GM10847 (cell line): ENCODE results near the gene SALL4.

Experiments used
- POLR2A ChIP-seq: IDR thresholded peaks from 2 replicates; pipeline ENCODE4 v1.6.1; 2011; ENCODE audit not compliant: insufficient read length; ENCODE audit errors: extremely low read depth

SALL4 gene

DNA sequence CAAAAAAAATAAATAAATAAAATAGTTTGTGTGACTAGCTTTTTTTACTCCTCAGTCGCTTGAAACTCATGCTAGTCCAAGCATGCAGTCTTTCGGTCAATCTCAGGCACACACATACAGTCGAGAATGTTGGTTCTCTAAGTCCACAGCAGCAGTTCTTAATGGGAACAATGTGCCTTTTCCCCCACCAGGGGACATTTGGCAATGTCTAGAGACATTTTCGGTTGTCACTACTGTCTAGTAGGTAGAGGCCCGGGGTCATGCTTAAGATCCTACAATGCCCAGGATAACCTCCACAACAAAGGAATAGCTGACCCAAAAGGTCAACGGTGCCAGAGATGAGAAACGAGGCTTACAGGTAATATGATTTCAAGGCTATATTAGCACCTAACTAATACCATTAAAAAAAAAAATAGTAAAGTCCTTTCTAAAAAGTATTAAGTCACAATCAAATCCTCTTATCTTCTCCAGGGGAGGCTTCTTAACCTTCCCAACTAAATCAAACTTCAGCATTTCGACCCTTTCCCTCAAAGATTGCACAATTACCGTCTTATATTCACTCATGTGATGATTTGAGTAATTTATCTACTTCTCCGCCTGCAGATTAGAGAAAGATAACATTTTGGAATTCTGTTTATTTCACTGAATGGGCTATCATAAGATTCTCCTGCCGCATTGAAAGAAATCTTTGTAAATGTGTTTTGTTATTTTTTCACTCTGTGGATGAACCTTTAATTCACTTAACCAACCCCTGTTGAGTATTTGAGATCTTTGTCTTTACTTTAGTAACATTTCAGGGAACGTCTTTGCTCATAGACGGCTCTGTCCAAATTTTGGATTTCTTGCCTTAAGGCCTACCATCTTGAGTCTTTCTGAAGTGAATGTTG lies 8.1 kb upstream of the SALL4 start:
- no peak for TF ChIP-seq POLR2A

DNA sequence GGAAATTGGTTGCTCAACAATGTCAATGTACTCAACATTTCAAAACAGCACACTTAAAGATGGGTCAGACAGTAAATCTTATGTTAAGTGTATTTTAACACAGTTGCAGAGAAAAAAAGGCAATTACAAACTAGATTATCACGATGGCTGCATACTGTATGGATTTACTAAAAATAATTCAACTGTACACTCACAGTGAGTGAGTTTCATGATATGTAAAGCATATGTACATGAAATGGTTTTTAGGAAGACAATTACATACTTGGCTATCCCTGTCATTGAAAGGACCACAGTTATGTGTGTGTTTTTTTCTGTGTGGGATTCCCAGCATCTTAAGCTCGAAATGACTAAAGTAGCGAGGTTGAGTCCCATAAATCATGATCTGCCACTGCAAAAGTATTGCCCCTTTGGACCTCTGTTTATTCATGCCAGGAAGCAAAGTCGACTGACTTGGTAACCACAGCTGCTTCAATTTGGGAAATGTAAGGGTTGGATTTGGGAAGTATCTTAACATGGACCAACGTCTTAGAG lies 5.5 kb upstream of the SALL4 start:
- TF ChIP-seq POLR2A = no peak

DNA sequence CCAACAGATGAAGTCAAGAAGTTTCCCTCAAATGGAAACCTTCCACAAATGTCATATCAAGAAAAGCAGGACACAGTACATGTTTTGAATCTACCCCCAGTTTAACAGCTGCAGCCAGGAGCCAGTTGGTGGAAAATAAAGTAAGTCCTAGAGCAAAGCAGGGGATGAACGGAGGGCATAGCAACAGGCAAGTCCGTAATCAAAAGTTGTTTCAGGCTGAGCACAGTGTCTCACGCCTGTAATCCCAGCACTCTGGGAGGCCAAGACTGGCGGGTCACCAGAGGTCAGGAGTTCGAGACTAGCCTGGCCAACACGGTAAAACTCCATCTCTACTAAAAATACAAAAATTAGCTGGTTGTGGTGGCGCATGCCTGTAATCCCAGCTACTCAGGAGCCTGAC lies 2.4 kb upstream of the SALL4 start:
- TF ChIP-seq POLR2A = no peak

DNA sequence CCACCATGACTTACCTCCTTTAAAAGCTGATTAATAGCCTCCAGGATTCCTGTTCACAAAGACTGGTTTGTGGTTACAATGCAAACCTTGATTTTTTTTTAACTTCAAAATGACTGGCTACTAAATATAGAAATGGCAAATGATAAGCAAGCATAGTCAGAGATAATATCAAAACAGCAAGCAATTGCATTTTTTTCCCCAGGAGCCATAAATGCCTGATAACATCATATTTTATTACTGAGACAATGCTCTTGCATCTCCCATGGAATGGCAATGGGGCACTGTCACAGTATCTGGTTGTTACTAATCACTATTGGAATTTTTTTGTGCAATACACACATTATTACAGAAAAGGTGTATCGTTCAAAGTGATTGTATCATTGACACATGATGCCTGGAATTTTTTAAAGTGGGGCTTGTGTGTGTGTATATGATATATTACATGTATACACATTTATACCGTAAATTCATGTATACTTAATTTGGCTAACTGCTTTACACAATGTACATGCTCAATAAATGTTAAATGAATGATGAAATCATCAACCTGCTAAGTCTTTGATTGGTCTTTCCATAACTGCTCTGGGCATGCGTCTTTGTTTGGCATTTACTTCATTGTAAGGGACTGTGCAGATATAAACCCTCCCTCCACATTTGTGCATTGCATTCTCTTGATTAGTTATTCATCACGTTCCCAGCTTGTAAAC lies 980 bp upstream of the SALL4 start:
- TF ChIP-seq POLR2A = no peak

DNA sequence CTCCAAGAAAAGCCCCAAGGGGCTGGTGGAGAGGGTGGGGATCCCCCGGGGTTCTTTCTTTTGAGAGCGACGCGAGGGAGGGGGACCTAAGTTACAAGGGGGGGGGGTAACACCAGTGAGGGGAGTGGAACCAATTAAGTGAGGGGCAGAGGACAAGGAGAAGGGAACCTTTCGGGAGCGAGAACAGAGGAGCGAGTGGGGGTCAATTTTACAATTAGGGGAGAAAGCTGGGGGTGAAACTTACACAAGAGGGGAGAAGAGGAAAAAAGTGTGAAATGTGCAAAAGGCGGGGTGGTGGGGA lies 548 bp downstream of the SALL4 start:
- no peak for TF ChIP-seq POLR2A

DNA sequence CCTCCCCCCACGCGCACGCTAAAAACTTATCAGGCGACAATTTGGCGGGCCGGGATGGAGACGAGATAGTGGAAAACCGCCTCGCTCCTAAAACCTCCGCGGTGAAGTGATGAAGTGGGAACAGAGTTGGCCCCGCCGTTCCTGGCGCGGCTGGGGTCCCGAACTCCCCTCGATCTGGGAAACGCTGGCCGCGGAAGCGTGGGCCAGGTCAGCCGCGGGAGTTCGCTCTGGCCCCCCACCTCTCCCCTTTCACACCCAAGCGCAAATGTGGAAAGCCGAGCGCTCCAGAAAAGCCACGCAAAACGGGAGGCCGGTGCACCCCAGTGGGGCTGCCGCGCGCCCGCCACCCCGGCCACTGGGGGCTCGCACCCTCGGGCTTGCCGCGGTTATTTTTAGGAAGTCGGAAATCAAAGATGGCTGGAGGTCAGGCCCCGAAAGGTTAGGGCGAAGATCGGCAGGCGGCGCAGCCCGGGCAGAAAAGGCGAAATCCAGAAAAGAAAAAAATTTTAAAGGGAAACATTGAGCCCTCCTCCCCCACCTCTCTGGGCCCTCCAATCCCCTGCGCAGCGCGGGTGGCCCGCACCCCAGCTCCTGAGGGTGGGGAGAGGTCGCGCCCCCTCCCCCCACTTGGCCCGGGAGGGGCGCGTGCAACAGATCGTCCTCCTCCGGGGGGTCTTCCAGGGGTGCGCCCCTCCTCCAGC lies 1.0 kb downstream of the SALL4 start:
- no peak for TF ChIP-seq POLR2A

DNA sequence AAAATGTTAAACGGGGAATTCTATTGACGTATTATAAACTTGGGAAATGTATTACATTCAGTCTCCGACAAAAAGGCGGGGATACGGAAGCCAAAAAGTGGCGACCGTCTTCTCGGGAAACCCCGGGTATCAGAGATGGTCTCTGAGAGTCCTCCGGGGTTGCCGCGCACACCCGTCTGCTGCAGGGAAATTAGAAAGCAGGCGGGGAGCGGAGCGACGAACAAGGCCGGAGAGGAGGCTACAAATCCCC lies 1.5 kb downstream of the SALL4 start:
- TF ChIP-seq POLR2A = no peak

DNA sequence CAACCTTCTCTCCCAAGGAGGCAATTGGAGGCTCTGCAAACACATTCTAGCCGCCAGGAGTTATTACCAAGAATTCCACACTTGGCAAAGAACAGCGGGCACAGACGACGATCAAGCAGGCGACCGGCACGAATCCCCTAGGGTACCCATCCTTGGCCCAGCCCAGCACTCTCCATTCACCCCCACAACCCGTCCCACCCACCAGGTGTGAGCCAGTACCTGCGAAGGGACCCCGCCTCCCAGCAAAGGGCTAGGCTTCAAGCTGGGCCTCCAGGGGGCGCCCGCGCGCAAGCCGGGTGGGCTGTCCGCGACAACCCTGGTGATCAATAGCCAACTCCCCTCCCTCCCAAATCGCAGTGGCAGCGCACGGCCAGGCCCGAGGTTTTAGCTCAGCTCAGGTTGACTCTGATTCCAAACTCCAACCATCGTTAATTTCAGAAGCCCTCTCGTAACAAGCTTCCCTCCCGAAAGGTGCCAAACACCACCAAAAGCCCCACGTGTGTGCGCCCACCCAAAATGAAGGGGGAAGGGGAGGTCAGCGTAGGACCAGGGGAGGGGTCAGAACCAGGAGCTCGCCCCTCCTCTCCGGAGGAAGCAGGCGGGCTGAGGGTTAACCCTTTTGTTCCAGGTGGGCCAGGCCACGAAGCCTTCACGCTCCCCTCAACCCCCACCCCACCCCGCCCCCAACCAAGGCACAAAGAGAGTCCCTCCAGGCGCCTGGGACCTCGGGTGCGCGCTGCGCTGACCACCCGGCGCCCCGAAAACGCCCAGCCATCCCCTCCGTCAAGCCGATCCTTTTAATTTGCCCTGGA lies 2.1 kb downstream of the SALL4 start:
- no peak for TF ChIP-seq POLR2A

DNA sequence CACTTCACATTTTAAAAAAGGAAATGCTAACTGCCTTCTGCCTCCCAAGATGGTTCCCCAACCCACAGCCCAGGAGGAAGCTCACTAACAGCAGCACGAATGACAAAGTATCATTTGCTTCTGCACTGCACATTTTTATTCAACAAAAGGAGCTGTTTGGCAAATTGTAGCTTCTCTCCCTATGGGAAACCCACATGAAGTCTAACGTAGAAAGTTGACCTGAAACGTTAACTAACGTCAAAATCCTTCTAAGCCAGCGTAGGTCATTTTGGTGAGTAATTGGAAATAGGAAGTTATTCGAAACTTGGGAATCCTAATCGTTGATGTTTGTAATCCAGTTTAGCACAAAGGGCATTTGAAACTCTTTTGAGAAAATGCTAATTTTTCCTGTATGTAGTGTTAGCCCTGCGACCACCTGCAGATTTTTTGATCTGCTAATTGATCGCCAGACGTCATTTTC lies 2.9 kb downstream of the SALL4 start:
- TF ChIP-seq POLR2A = no peak

DNA sequence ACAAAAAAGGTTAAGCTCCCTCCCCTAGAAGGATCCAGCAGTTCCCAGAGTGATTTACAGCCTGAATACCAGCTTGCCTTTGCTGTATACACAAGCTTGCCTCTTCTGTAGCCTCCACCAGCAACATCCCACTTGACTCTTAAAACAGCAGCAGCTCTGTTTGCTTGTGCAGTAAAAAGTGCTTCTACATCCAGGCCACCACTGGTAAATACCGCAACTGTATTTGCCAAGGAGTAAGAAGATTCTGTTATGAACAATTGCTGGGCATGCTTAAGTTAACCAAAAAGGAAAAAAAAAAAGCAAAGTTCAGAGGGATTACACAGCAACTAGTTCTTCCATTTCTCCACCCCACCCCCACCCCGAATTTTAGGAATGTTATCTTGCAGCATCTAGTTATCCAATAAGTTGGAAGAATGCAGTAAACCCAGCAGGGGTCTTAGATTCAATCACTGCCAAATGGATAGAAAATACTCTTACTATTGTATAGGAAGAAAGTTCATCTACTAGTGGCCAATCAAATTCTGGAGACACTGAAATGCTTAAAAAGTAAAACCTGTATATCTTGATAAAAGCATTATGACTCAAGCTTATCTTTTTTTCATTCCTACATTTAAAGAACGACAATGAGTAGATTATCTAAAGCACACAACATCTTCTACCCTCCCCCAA lies 4.8 kb downstream of the SALL4 start:
- no peak for TF ChIP-seq POLR2A

DNA sequence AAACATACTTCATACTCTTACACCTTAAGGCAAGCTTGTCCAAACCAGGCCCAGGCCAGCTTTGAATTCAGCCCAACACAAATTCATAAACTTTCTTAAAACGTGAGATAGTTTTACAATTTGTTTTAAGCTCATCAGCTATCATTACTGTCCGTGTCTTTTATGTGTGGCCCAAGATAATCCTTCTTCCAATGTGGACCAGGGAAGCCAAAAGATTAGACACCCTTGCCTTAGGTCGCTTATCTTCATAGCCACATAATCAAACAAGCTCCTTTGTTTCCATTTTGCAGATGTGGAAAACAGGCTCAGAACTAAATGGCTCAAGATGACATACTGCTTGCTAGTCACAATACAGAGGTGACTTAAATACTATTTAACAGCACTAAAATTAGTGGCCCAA lies 6.0 kb downstream of the SALL4 start:
- no peak for TF ChIP-seq POLR2A

DNA sequence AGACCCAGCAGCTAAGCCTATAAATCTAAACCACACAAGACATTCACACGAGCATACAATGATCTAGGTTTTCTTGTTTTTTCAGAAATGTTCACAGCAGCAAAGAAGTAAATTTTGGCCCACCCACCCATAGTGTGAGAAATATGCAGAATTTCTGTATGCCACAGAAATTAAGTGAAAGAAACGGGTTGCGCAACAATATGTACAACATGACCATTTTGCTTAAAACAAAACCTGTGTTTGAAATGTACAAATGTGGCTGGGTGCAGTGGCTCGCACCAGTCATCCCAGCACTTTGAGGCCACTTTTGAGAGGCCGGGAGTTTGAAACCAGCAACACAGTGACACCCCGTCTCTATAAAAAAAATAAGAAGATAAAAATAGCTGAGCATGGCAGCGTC lies 9.4 kb downstream of the SALL4 start:
- no peak for TF ChIP-seq POLR2A

DNA sequence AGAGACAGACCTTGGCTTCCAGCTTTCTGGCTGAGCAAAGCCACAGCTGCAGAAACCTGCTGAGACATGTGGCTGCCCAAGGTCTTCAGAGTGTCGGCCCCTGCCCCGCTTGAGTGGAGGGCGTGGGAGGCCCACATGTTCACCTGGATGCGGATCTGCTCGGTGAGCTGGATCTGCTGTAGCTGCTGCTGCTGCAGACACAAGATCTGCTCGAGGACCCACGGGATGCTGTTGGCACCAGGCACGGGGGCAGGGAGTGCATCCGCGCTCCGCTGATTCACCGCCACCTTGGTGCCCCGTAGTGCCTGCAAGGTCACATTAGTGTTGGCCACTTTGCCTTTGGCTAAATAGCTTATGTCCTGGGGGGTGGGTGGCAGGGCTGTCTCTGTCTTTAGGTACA lies 10.7 kb downstream of the SALL4 start:
- no peak for TF ChIP-seq POLR2A

DNA sequence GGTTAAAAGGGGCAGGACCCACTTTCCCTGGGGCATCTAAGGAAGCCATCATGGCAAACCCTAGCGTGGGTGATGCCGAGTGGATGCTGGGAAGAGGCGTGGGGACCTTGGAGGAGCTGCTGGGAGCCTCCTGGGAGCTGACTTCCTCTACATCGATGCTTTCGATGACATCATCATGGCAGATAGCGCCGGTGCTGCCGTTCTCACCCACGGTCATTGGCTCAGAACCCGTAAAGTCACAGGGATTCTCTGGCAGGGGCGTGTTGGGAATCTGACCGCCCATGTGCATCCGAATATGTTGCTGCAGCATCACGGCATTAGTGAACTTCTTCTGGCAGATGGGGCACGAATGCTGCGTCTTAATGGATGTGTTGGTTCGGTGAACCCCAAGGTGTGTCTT lies 12.1 kb downstream of the SALL4 start:
- TF ChIP-seq POLR2A = no peak

DNA sequence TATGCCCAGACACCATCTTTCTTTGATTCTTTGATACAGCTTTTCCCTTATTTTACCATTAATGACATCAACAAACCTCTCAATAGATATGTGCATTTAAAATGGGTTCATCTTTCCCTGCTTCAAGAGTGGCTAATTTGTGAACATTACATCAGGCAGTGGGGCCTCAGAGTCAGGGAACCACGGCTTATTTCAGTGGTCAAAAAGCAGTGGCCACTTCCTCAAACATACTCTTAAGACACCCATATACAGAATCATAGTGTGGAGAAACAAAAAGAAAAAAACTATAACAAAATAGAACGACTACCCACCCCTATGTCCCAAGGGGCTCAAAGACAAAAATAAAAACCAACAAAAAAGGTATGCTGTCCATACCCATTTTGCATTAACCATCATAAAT lies 12.9 kb downstream of the SALL4 start:
- no peak for TF ChIP-seq POLR2A
